ENCODE data around the gene SERPINA9.

GRCh38 chr14:94467728-94468520 is 8.1 kb downstream of the SERPINA9 start:
- TF ChIP-seq, protein P1, sequence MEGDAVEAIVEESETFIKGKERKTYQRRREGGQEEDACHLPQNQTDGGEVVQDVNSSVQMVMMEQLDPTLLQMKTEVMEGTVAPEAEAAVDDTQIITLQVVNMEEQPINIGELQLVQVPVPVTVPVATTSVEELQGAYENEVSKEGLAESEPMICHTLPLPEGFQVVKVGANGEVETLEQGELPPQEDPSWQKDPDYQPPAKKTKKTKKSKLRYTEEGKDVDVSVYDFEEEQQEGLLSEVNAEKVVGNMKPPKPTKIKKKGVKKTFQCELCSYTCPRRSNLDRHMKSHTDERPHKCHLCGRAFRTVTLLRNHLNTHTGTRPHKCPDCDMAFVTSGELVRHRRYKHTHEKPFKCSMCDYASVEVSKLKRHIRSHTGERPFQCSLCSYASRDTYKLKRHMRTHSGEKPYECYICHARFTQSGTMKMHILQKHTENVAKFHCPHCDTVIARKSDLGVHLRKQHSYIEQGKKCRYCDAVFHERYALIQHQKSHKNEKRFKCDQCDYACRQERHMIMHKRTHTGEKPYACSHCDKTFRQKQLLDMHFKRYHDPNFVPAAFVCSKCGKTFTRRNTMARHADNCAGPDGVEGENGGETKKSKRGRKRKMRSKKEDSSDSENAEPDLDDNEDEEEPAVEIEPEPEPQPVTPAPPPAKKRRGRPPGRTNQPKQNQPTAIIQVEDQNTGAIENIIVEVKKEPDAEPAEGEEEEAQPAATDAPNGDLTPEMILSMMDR (IDR thresholded peaks at IDR 0.05): no peak
- no peak for TF ChIP-seq POLR2A (IDR thresholded peaks at IDR 0.05)

Data from right lobe of liver (tissue), 4 donors.